OCI-LY1 (cell line): ENCODE results near the gene HOXD4.

Source experiments
- CTCF ChIP-seq: fragments of 200-600 bp; sonication (generic), shearing (Covaris generic); IDR thresholded peaks from 2 replicates; pipeline ENCODE4 v1.5.1; 2017; ENCODE audit warnings: mild to moderate bottlenecking, antibody characterized with exemption, low read length, moderate library complexity, mixed read lengths
- EZH2 ChIP-seq: fragments of 200-600 bp; sonication (generic), shearing (Covaris generic); IDR thresholded peaks from 2 replicates; pipeline ENCODE4 v1.8.0; 2017; ENCODE audit warnings: borderline replicate concordance, mixed run types, mild to moderate bottlenecking, antibody characterized with exemption, low read length, moderate library complexity, mixed read lengths

- TF ChIP-seq CTCF (no peak), EZH2 (no peak)
These were observed 27.0 kb upstream of the HOXD4 start for GRCh38 chr2:176124110-176124946.
